DND-41 (cell line): ENCODE results near the gene SEMA3D.

Experiments used
- ATAC-seq: fragments of 200-7000 bp; cut with Tn5 transposase; 3 replicates; pipeline ENCODE4 v1.9.1; 2021; ENCODE audit warnings: low read depth; ENCODE audit not compliant: insufficient read depth
- DNase-seq: peaks from one replicate; pipeline ENCODE4 v3.0.0-alpha.2; 2020
- H2AFZ ChIP-seq: 2 replicates; pipeline ENCODE4 v1.6.0; 2012; ENCODE audit warnings: low read depth, low read length
- H3K27ac ChIP-seq: 2 replicates; pipeline ENCODE4 v1.5.1; 2012; ENCODE audit warnings: low read length, inconsistent platforms
- H3K27me3 ChIP-seq: fragments of 200-600 bp; sonication (generic); 2 replicates; pipeline ENCODE4 v1.6.0; 2012; ENCODE audit warnings: low read length, mild to moderate bottlenecking, inconsistent platforms; ENCODE audit not compliant: insufficient read depth, poor library complexity
- H3K36me3 ChIP-seq: 2 replicates; pipeline ENCODE4 v1.5.1; 2012; ENCODE audit warnings: low read length, inconsistent platforms; ENCODE audit not compliant: insufficient read depth
- H3K4me1 ChIP-seq: 2 replicates; pipeline ENCODE4 v1.5.1; 2012; ENCODE audit warnings: mild to moderate bottlenecking, low read length; ENCODE audit not compliant: insufficient read depth
- H3K4me2 ChIP-seq: 2 replicates; pipeline ENCODE4 v1.6.0; 2012; ENCODE audit warnings: mild to moderate bottlenecking, moderate library complexity, low read length, inconsistent platforms; ENCODE audit not compliant: insufficient read depth
- H3K4me3 ChIP-seq, 2 experiments: fragments of 200-600 bp in 1 of 2; shearing (Covaris generic) in 1 of 2; 2 replicates each; pipeline ENCODE4 v1.5.1; 2012 to 2016; ENCODE audit warnings: inconsistent platforms in 2 of 2, low read length in 2 of 2, mild to moderate bottlenecking in 2 of 2, low read depth in 1 of 2, moderate library complexity in 1 of 2
- H3K79me2 ChIP-seq: 2 replicates; pipeline ENCODE4 v1.6.0; 2012; ENCODE audit warnings: low read length, inconsistent platforms; ENCODE audit not compliant: insufficient read depth
- H3K9ac ChIP-seq: 2 replicates; pipeline ENCODE4 v1.6.0; 2012; ENCODE audit warnings: low read depth, mild to moderate bottlenecking, inconsistent platforms, low read length, moderate library complexity
- H3K9me3 ChIP-seq: 2 replicates; pipeline ENCODE4 v1.5.1; 2012; ENCODE audit warnings: low read length, moderate library complexity, mild to moderate bottlenecking, inconsistent platforms; ENCODE audit not compliant: insufficient read depth, severe bottlenecking
- H4K20me1 ChIP-seq: 2 replicates; pipeline ENCODE4 v1.6.0; 2012; ENCODE audit warnings: low read length; ENCODE audit not compliant: insufficient read depth
- CTCF ChIP-seq: IDR thresholded peaks from 2 replicates; pipeline ENCODE4 v1.5.1; 2012; ENCODE audit warnings: borderline replicate concordance, low read length, moderate library complexity, mild to moderate bottlenecking; ENCODE audit not compliant: poor library complexity, severe bottlenecking; ENCODE audit errors: extremely low read depth
- EZH2 ChIP-seq: IDR thresholded peaks from 3 replicates; pipeline ENCODE4 v1.6.1; 2012; ENCODE audit warnings: borderline replicate concordance, low read depth, mild to moderate bottlenecking, moderate library complexity, low read length, inconsistent platforms; ENCODE audit not compliant: severe bottlenecking

Gene SEMA3D

GRCh38 chr7:85154282-85154937 is 32.4 kb downstream of the SEMA3D start:
- Histone ChIP-seq H3K27ac (no peak overlapping the region), H4K20me1 (no peaks in the 10 kb centered on the region), H3K79me2 (no peaks in the 10 kb centered on the region), H3K4me1 (no peaks in the 10 kb centered on the region), H3K9ac (no peak overlapping the region), H3K9me3 (no peaks in the 10 kb centered on the region), H3K4me2 (no peak overlapping the region), H3K36me3 (no peaks in the 10 kb centered on the region), H2AFZ (no peak overlapping the region), H3K27me3 (no peaks in the 10 kb centered on the region), H3K4me3 (no peak overlapping the region)
- DNase-seq = no peak
- no peak for ATAC-seq
- TF ChIP-seq EZH2 (no peak), CTCF (no peak)

- no peak overlapping the region for H3K4me3 ChIP-seq
- H3K4me1 ChIP-seq = no peaks in the 10 kb centered on the region
- ATAC-seq (no peak), DNase-seq (no peak)
- no peak overlapping the region for H3K4me2 ChIP-seq
- TF ChIP-seq EZH2 (no peak), CTCF (no peak)
- no peaks in the 10 kb centered on the region for H3K9me3 ChIP-seq
- no peak overlapping the region for H3K27ac ChIP-seq
- H3K36me3 ChIP-seq = no peaks in the 10 kb centered on the region
- no peaks in the 10 kb centered on the region for H3K79me2 ChIP-seq
- no peak overlapping the region for H2AFZ ChIP-seq
- H4K20me1 ChIP-seq = no peaks in the 10 kb centered on the region
- H3K27me3 ChIP-seq = no peaks in the 10 kb centered on the region
- H3K9ac ChIP-seq = no peak overlapping the region
Measured at GRCh38 chr7:85153715-85154114, 33.1 kb downstream of the SEMA3D start.

DNA sequence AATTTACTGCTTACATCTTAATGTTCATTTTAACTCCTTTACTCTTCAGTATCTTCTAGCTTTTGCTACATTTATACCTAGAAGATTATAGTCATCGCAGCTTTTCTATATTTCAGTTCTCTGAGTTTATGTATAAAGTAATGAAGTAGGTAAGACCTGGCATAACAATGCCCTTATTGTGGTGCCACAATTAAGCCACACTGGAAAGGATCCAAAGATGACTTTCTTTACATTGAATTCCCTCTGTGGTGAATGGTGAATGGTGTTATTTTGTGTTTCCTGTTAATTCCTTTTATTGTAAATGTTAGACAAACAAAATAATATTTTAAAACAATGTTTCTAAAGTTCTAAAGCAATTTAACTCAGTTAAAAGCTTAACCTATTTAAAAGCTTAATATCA is 36.2 kb downstream of the SEMA3D start:
- no peak overlapping the region for H3K9ac ChIP-seq
- TF ChIP-seq CTCF (no peak), EZH2 (no peak)
- no peaks in the 10 kb centered on the region for H3K4me1 ChIP-seq
- H3K79me2 ChIP-seq = no peaks in the 10 kb centered on the region
- no peak overlapping the region for H3K4me3 ChIP-seq
- DNase-seq (no peak), ATAC-seq (no peak)
- H4K20me1 ChIP-seq = no peaks in the 10 kb centered on the region
- H3K36me3 ChIP-seq = no peaks in the 10 kb centered on the region
- H3K27me3 ChIP-seq = no peaks in the 10 kb centered on the region
- no peak overlapping the region for H3K27ac ChIP-seq
- H3K4me2 ChIP-seq = no peak overlapping the region
- H2AFZ ChIP-seq = no peak overlapping the region
- H3K9me3 ChIP-seq = no peaks in the 10 kb centered on the region
